A673 (cell line): ENCODE measurements around the gene ANAPC16.

Experiments used
- EZH2 ChIP-seq: fragments of 200-600 bp; sonication (generic); IDR thresholded peaks from 2 replicates; pipeline ENCODE4 v1.6.1; 2017; ENCODE audit warnings: borderline replicate concordance, low read depth, mild to moderate bottlenecking, mixed read lengths, antibody characterized with exemption, low read length; ENCODE audit not compliant: poor library complexity, severe bottlenecking
- TF ChIP-seq, protein P1 (sequence below): fragments of 300-800, 200-600 bp; sonication (generic); conservative IDR thresholded peaks from 2 replicates; pipeline ENCODE4 v1.5.1; 2017; ENCODE audit warnings: low read depth, mild to moderate bottlenecking, antibody characterized with exemption, low read length, moderate library complexity, mixed read lengths

GRCh38 chr10:72204296-72204695, 11.5 kb upstream of the ANAPC16 start:
- TF ChIP-seq, protein P1, sequence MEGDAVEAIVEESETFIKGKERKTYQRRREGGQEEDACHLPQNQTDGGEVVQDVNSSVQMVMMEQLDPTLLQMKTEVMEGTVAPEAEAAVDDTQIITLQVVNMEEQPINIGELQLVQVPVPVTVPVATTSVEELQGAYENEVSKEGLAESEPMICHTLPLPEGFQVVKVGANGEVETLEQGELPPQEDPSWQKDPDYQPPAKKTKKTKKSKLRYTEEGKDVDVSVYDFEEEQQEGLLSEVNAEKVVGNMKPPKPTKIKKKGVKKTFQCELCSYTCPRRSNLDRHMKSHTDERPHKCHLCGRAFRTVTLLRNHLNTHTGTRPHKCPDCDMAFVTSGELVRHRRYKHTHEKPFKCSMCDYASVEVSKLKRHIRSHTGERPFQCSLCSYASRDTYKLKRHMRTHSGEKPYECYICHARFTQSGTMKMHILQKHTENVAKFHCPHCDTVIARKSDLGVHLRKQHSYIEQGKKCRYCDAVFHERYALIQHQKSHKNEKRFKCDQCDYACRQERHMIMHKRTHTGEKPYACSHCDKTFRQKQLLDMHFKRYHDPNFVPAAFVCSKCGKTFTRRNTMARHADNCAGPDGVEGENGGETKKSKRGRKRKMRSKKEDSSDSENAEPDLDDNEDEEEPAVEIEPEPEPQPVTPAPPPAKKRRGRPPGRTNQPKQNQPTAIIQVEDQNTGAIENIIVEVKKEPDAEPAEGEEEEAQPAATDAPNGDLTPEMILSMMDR: no peak
- TF ChIP-seq EZH2: no peak
